Heart right ventricle (tissue), 16 donors: ENCODE data around the gene PLCB1. TPM values are rescaled to one million over a fixed set of nuclear protein-coding genes. Genes with fewer than 3 reads are reported as not detected.

Source experiments
- ATAC-seq, 8 donors: fragments of 200-7000 bp; cut with Tn5 transposase; one replicate each; pipeline ENCODE4 v1.9.1; 2020; ENCODE audit warnings: mild to moderate bottlenecking in 8 of 8, moderate library complexity in 8 of 8, moderate number of reproducible peaks in 1 of 8
- DNase-seq, 2 donors: peaks; one replicate each; pipeline ENCODE4 v3.0.0-alpha.2; 2020
- H3K27ac ChIP-seq, 10 donors: fragments of 200-600 bp; sonication (generic) in 2 of 10; one replicate each; pipeline versions ENCODE4 v1.5.0 to v1.8.0; 2020 to 2022; ENCODE audit warnings: mild to moderate bottlenecking in 3 of 10
- H3K27me3 ChIP-seq, 7 donors: fragments of 200-600 bp; one replicate each; pipeline ENCODE4 v1.8.0; 2021 to 2022; ENCODE audit warnings: mild to moderate bottlenecking in 2 of 7
- H3K36me3 ChIP-seq, 9 donors: fragments of 200-600 bp; sonication (generic) in 1 of 9; one replicate each; pipeline versions ENCODE4 v1.5.0 to v1.8.0; 2020 to 2022; ENCODE audit warnings: mild to moderate bottlenecking in 2 of 9
- H3K4me1 ChIP-seq, 9 donors: fragments of 200-600 bp; sonication (generic) in 1 of 9; one replicate each; pipeline versions ENCODE4 v1.5.0 to v1.8.0; 2020 to 2022; ENCODE audit warnings: mild to moderate bottlenecking in 4 of 9
- H3K4me3 ChIP-seq, 10 donors: fragments of 200-600 bp; sonication (generic) in 2 of 10; one replicate each; pipeline versions ENCODE4 v1.5.0 to v1.8.0; 2020 to 2022; ENCODE audit warnings: mild to moderate bottlenecking in 7 of 10, moderate library complexity in 2 of 10
- H3K9me3 ChIP-seq, 11 donors: fragments of 200-600 bp in 10 of 11; sonication (generic) in 2 of 11; one replicate each; pipeline versions ENCODE4 v1.5.0 to v1.8.0; 2013 to 2022; ENCODE audit warnings: mild to moderate bottlenecking in 2 of 11, control low read depth in 1 of 11, moderate library complexity in 1 of 11
- CTCF ChIP-seq, 9 donors: fragments of 200-600 bp; sonication (generic) in 2 of 9; IDR thresholded peaks; one replicate each; pipeline versions ENCODE4 v1.5.0 to v1.8.0; 2021 to 2022; ENCODE audit warnings: antibody characterized with exemption in 9 of 9, mild to moderate bottlenecking in 5 of 9, moderate library complexity in 1 of 9
- WGBS, 2 donors: extraction: QIAGEN DNeasy Blood & Tissue Kit; methylation state at CpG; one replicate each; pipeline ENCODE4 v1.1.7; 2013; ENCODE audit warnings: inconsistent platforms in 1 of 2; 5-methylcytosine and 5-hydroxymethylcytosine counted together
- intact Hi-C, 10 donors: fragments of 100-400 bp; cut with DNase I; formaldehyde crosslinking; loops; one replicate each; pipeline versions ENCODE4 v1.11.1 to v1.14.2; 2022
- polyA plus RNA-seq, 2 donors: library from polyadenylated mRNA; stranded (reverse); fragments of 200-250 nt; gene quantifications; one replicate each; pipeline ENCODE4 v1.2.3, GENCODE V29; 2013
- total RNA-seq, 10 donors: library from RNA; stranded (reverse); fragmentation: NEBNext Ultra II Directional in 3 of 10; extraction: Animal tissue kit (Norgen Biotek cat#: 25700) in 3 of 10; gene quantifications; one replicate each; pipeline versions ENCODE4 v1.2.1 to v1.2.4, GENCODE V29; 2021 to 2023
- donor health status: Arrhythmogenic right ventricular cardiomyopathy.
- donor health status: ischemic (EF 13 %, LVEDD 7.1; RV severe dilation, severe dysfunction).
- donor health status: healthy with polysubstance abuse.
- donor health status: DM: no; HTN: yes; CAD: no.
- donor health status: DM: no; HTN: no; CAD: no.
- donor health status: ischemic (EF 25% LVEDD 6.9; RV normal size, moderate dysfunction).
- donor health status: ischemic (EF 25% LVEDD 5.7; RV mildly dilated, moderate dysfunction).
- donor health status: healthy.
- donor health status: DM: yes; HTN: yes; CAD: no.
- donor health status: Ischemic cardiomyopathy.
- donor health status: ischemic (EF 35%, LVEDD 5.7; RV mildly dilated, moderate dysfunction).
- donor health status: nonischemic (EF 11% LVEDD 7.7; RV severe dilation, severe dysfunction).
- donor health status: DM: yes; HTN: yes; CAD: no.
- donor health status: PGD.
- donor health status: ischemic (EF 29% LVEDD 5.4; RV normal size, mild dysfunction).
- donor health status: nonischemic (EF 23%, LVEDD 6.1; RV moderate dilation, normal function).

Gene PLCB1
- total and polyA plus RNA-seq, 12 donors, result 2.2 to 12.7 (median 7.1) TPM

GRCh38 chr20:8293750-8294149 lies 161.7 kb downstream of the PLCB1 start:
- no peak for ATAC-seq
- no peak for TF ChIP-seq CTCF (IDR thresholded peaks at IDR 0.05)
- 88 to 89% methylated on average over 4 of the region's 4 CpGs for WGBS, 2 donors
- DNase-seq, result no peak
- H3K4me3 ChIP-seq, result no peak overlapping the region
- no peaks in the 10 kb centered on the region for H3K9me3 ChIP-seq
- H3K27me3 ChIP-seq, result no peaks in the 10 kb centered on the region
- H3K4me1 ChIP-seq, result peaks cover 0 to 8% (median 0%) of the 10 kb centered on the region in 9 donors
- H3K36me3 ChIP-seq, result no peaks in the 10 kb centered on the region
- intact Hi-C loops, result no loop called here
- H3K27ac ChIP-seq, result no peak overlapping the region

GRCh38 chr20:8296536-8296935 lies 164.5 kb downstream of the PLCB1 start:
- no peak for ATAC-seq
- Histone ChIP-seq H3K9me3 (no peaks in the 10 kb centered on the region), H3K4me1 (peaks cover 0 to 8% (median 0%) of the 10 kb centered on the region in 9 donors), H3K4me3 (no peak overlapping the region), H3K27ac (no peak overlapping the region), H3K27me3 (no peaks in the 10 kb centered on the region), H3K36me3 (no peaks in the 10 kb centered on the region)
- intact Hi-C loops, result no loop called here
- WGBS, 2 donors, result 70 to 91% methylated on average over 2 of the region's 2 CpGs
- DNase-seq, result no peak
- no peak for TF ChIP-seq CTCF (IDR thresholded peaks at IDR 0.05)

DNA sequence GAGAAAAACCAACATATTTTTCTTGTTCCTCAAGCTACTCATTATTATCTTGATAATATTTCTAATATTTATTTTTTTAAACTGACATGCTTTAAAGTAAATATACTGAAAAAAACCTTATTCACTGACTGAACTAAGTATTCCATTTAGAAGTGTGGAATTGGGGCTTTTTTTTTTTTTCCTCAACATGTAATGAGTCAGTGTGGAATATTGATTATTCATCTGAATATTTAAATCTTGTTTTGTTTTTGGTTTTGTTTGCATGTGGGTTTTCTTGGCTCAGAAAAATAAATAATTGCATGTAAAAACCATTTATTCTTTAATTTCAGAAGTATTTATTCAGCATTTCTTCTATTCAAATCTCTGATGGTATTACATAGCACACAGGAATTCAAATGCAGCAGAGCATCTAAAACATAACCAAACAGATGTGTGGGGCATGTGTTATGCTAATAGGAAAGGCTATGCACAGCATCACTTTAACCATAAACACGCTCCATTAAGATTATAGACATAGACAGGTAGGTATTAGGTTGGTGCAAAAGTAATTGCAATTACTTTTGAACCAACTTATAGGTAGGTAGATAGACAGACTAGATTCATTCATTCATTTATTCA lies 166.5 kb downstream of the PLCB1 start:
- 99 to 100% methylated on average over 1 of the region's 1 CpG for WGBS, 2 donors
- TF ChIP-seq CTCF (IDR thresholded peaks at IDR 0.05), result no peak
- intact Hi-C loops, result no loop called here
- Histone ChIP-seq H3K4me3 (no peak overlapping the region), H3K36me3 (no peaks in the 10 kb centered on the region), H3K27ac (no peak overlapping the region), H3K9me3 (no peaks in the 10 kb centered on the region), H3K4me1 (peaks cover 0 to 7% (median 4%) of the 10 kb centered on the region in 9 donors), H3K27me3 (no peaks in the 10 kb centered on the region)
- ATAC-seq (no peak), DNase-seq (no peak)

DNA sequence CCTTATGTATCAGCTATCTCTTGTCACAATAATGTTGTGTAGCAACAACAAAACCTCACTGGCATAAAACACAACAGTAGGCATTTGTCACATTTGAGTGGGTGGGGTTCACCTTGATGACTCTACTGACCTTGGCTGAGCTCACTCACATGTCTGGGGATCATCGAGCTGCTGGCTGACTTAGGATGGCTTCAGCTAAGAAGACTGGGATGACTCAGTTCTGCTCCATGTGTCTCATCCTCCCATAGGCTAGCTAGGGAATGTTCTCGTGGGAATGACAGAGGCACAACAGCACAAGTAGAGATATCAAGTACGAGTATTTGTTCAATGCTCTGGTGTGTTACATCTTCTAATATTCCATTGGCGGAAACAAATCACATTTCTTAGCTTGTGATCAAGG lies 167.9 kb downstream of the PLCB1 start:
- WGBS, 2 donors, result 88 to 92% methylated on average over 4 of the region's 4 CpGs
- no peaks in the 10 kb centered on the region for H3K9me3 ChIP-seq
- H3K36me3 ChIP-seq, result no peaks in the 10 kb centered on the region
- TF ChIP-seq CTCF (IDR thresholded peaks at IDR 0.05), result no peak
- DNase-seq (no peak), ATAC-seq (no peak)
- H3K4me3 ChIP-seq, result no peak overlapping the region
- H3K4me1 ChIP-seq, result peaks cover 0 to 19% (median 4%) of the 10 kb centered on the region in 9 donors
- H3K27me3 ChIP-seq, result no peaks in the 10 kb centered on the region
- no peak overlapping the region for H3K27ac ChIP-seq
- intact Hi-C loops, result loop anchor here in 2 of 10 donors (10.0 kb wide), 1 partner anchor 165 kb away; the partner anchor contains the start of gene PLCB1 (in 2 of the 2)
